ENCODE measurements around the gene PAN2.
"Not testable (repeated sequence)": the region's sequence is repeated elsewhere in the genome, so short reads cannot be mapped to it uniquely, and the experiment has no call there.

Gene PAN2

GRCh38 chr12:56337753-56338251, 4.0 kb upstream of the PAN2 start:
- no peak for DNase-seq
- H3K9me3 Mint-ChIP-seq, result no peaks in the 10 kb centered on the region
- peaks cover 15% of the 10 kb centered on the region for H3K27me3 Mint-ChIP-seq (ENCODE audit: low read depth, poor library complexity)
- H3K4me1 Mint-ChIP-seq, result peaks cover 15% of the 10 kb centered on the region
- H3K27ac Mint-ChIP-seq, result no peak overlapping the region
- TF ChIP-seq CTCF (IDR thresholded peaks at IDR 0.05), result no peak
- no peaks in the 10 kb centered on the region for H3K36me3 Mint-ChIP-seq (ENCODE audit: low read depth)
- no peak overlapping the region for H3K4me3 Mint-ChIP-seq

GRCh38 chr12:56336361-56337167, 2.8 kb upstream of the PAN2 start:
- Mint-ChIP-seq H3K4me1 (peaks cover 26% of the 10 kb centered on the region), H3K27ac (no peak overlapping the region), H3K4me3 (no peak overlapping the region), H3K27me3 (ENCODE audit: low read depth, poor library complexity) (peaks cover 15% of the 10 kb centered on the region), H3K36me3 (ENCODE audit: low read depth) (no peaks in the 10 kb centered on the region), H3K9me3 (no peaks in the 10 kb centered on the region)
- DNase-seq, result no peak
- TF ChIP-seq CTCF (IDR thresholded peaks at IDR 0.05), result no peak

- H3K4me3 Mint-ChIP-seq; H3K9me3 Mint-ChIP-seq; DNase-seq; H3K36me3 Mint-ChIP-seq (ENCODE audit: low read depth): not testable (repeated sequence)
- Mint-ChIP-seq H3K27ac (peak overlapping the region; percentile 36), H3K4me1 (peaks cover 26% of the 10 kb centered on the region), H3K27me3 (ENCODE audit: low read depth, poor library complexity) (peaks cover 15% of the 10 kb centered on the region)
Observed at GRCh38 chr12:56335527-56335926, 1.7 kb upstream of the PAN2 start.

- TF ChIP-seq CTCF (IDR thresholded peaks at IDR 0.05), result no peak
- peaks cover 15% of the 10 kb centered on the region for H3K27me3 Mint-ChIP-seq (ENCODE audit: low read depth, poor library complexity)
- H3K4me1 Mint-ChIP-seq, result peaks cover 26% of the 10 kb centered on the region
- H3K4me3 Mint-ChIP-seq, result peak overlapping the region; percentile 89
- H3K27ac Mint-ChIP-seq, result peak overlapping the region; percentile 99
- no peaks in the 10 kb centered on the region for H3K9me3 Mint-ChIP-seq
- no peaks in the 10 kb centered on the region for H3K36me3 Mint-ChIP-seq (ENCODE audit: low read depth)
- DNase-seq, result no peak
Observed at GRCh38 chr12:56334490-56334793, 642 bp upstream of the PAN2 start.

GRCh38 chr12:56333197-56333678, 562 bp downstream of the PAN2 start:
- Mint-ChIP-seq H3K4me3 (peak overlapping the region; percentile 89), H3K27me3 (ENCODE audit: low read depth, poor library complexity) (peaks cover 7% of the 10 kb centered on the region), H3K36me3 (ENCODE audit: low read depth) (peaks cover 3% of the 10 kb centered on the region), H3K9me3 (no peaks in the 10 kb centered on the region), H3K4me1 (peaks cover 26% of the 10 kb centered on the region), H3K27ac (peak overlapping the region; percentile 99)
- no peak for TF ChIP-seq CTCF (IDR thresholded peaks at IDR 0.05)
- no peak for DNase-seq

GRCh38 chr12:56332512-56333196, 1.1 kb downstream of the PAN2 start:
- Mint-ChIP-seq H3K36me3 (ENCODE audit: low read depth) (peaks cover 9% of the 10 kb centered on the region), H3K27ac (peak overlapping the region; percentile 99), H3K27me3 (ENCODE audit: low read depth, poor library complexity) (peaks cover 7% of the 10 kb centered on the region), H3K4me1 (peaks cover 26% of the 10 kb centered on the region), H3K4me3 (peak overlapping the region; percentile 89), H3K9me3 (no peaks in the 10 kb centered on the region)
- no peak for TF ChIP-seq CTCF (IDR thresholded peaks at IDR 0.05)
- no peak for DNase-seq

Measured in nephron progenitor cell (in vitro differentiated cells).